ENCODE measurements around the gene GRIN3A.

The GRIN3A gene

DNA sequence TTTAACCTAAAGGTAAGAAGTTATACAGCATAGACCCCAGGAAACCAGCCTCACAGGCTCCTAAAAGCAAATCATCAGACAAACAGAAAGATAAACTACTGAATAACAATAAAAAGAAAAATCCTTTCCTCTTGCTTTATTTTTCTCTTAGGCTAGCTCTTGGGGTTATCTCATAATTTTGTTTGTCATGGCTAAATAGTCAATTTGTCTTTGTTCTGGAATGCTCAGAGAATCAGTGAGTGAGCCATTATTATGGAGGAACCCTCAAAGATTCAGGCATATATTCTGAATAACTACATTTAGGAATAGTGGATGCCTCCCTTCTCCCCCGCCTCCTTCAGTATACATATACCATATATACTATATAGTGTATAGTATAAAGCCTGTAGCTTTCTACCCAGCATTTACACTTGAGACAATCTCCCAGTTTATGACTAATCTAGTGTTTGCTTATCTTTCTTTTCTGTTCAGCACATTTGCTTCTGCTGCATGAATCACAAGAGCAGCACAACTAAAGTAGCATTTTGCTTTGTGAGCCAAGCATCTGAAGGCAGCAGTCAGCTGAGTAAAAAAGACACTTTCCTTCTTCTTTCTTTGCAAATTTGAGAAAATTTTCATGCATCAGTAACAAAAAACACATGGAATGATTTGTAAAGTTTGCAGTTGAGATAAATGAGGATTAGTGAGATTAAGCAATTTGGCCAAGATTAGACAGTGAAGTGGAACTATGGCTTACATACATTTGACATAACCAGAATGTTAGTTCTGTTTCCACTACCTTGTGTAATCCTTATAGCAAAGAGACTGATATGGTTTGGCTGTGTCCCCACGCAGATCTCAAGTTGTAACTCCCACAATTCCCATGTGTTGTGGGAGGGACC, 98.4 kb downstream of the GRIN3A start:
- Histone ChIP-seq H3K36me3 (no peaks in the 10 kb centered on the region), H3K27ac (no peak overlapping the region), H3K4me3 (ENCODE audit: low read depth, low read length) (no peak overlapping the region), H3K9me3 (ENCODE audit: severe bottlenecking) (peaks cover 3% of the 10 kb centered on the region), H3K27me3 (ENCODE audit: insufficient read depth, low read depth, severe bottlenecking) (no peaks in the 10 kb centered on the region)
- TF ChIP-seq, protein P1, sequence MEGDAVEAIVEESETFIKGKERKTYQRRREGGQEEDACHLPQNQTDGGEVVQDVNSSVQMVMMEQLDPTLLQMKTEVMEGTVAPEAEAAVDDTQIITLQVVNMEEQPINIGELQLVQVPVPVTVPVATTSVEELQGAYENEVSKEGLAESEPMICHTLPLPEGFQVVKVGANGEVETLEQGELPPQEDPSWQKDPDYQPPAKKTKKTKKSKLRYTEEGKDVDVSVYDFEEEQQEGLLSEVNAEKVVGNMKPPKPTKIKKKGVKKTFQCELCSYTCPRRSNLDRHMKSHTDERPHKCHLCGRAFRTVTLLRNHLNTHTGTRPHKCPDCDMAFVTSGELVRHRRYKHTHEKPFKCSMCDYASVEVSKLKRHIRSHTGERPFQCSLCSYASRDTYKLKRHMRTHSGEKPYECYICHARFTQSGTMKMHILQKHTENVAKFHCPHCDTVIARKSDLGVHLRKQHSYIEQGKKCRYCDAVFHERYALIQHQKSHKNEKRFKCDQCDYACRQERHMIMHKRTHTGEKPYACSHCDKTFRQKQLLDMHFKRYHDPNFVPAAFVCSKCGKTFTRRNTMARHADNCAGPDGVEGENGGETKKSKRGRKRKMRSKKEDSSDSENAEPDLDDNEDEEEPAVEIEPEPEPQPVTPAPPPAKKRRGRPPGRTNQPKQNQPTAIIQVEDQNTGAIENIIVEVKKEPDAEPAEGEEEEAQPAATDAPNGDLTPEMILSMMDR (IDR thresholded peaks at IDR 0.05; ENCODE audit: low read depth, low read length), result no peak
- DNase-seq, result no peak

DNA sequence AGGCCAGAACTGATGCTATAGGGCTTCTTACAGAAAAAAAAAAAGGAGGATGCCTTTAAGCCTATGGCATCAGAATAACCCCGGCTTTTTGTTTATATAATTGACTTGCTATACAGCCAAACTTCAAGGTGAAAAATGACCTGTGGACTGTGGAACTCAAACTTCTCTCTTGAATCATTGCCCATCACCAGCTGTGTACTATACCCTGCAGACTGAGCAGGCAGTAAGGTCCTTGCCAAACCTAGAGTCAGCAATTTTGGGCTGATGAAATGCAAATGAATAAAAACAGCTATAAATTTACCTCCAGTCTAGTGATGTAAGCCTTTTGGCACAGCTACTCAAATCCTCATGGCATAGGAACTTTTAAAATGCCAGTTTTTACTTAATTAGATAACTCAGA, 99.1 kb downstream of the GRIN3A start:
- Histone ChIP-seq H3K36me3 (no peaks in the 10 kb centered on the region), H3K9me3 (ENCODE audit: severe bottlenecking) (peaks cover 3% of the 10 kb centered on the region), H3K4me3 (ENCODE audit: low read depth, low read length) (no peak overlapping the region), H3K27me3 (ENCODE audit: insufficient read depth, low read depth, severe bottlenecking) (no peaks in the 10 kb centered on the region), H3K27ac (no peak overlapping the region)
- TF ChIP-seq, protein P1 (IDR thresholded peaks at IDR 0.05; ENCODE audit: low read depth, low read length), result no peak
- no peak for DNase-seq

DNA sequence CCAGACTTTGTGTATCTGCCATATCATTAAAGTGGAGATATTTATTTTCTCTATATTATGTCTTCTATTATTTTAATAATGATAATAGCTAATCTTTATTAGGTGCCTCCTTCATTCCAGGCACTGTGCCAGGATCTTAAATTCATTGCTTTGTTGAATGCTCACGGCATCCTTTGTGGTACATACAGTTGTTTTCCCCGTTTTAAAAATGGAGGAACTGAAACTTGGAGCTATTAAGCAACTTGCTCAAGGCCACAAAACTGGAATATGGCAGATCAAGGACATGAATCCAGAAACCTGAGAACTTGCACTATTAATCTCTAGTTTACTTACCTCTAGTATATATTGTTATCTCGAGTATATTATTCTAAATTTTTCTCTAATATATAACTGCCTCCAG, 102.2 kb downstream of the GRIN3A start:
- Histone ChIP-seq H3K27ac (no peak overlapping the region), H3K27me3 (ENCODE audit: insufficient read depth, low read depth, severe bottlenecking) (no peaks in the 10 kb centered on the region), H3K36me3 (no peaks in the 10 kb centered on the region), H3K4me3 (ENCODE audit: low read depth, low read length) (no peak overlapping the region), H3K9me3 (ENCODE audit: severe bottlenecking) (no peaks in the 10 kb centered on the region)
- no peak for DNase-seq
- TF ChIP-seq, protein P1 (IDR thresholded peaks at IDR 0.05; ENCODE audit: low read depth, low read length), result no peak

DNA sequence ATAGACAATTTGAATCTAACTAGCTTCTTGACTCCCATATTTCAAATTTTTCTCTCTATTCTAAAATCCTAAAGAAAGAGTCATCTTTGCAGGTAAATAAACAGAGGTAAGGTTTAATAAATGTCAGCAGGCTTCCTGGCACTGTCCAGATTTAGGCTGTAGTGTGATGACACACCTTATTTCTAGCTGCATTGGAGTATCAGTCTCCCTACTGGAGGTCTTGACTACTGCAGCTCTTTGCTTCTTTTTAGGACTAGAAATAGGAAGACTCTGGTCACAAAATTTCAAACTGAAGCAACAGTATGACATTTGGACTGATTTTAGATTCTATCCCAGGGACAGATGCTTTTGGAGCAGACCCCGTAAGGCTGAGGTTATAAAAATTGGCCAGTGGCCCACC, 103.0 kb downstream of the GRIN3A start:
- TF ChIP-seq, protein P1 (IDR thresholded peaks at IDR 0.05; ENCODE audit: low read depth, low read length), result no peak
- no peak for DNase-seq
- H3K4me3 ChIP-seq (ENCODE audit: low read depth, low read length), result no peak overlapping the region
- no peaks in the 10 kb centered on the region for H3K9me3 ChIP-seq (ENCODE audit: severe bottlenecking)
- H3K27ac ChIP-seq, result no peak overlapping the region
- H3K27me3 ChIP-seq (ENCODE audit: insufficient read depth, low read depth, severe bottlenecking), result no peaks in the 10 kb centered on the region
- no peaks in the 10 kb centered on the region for H3K36me3 ChIP-seq

DNA sequence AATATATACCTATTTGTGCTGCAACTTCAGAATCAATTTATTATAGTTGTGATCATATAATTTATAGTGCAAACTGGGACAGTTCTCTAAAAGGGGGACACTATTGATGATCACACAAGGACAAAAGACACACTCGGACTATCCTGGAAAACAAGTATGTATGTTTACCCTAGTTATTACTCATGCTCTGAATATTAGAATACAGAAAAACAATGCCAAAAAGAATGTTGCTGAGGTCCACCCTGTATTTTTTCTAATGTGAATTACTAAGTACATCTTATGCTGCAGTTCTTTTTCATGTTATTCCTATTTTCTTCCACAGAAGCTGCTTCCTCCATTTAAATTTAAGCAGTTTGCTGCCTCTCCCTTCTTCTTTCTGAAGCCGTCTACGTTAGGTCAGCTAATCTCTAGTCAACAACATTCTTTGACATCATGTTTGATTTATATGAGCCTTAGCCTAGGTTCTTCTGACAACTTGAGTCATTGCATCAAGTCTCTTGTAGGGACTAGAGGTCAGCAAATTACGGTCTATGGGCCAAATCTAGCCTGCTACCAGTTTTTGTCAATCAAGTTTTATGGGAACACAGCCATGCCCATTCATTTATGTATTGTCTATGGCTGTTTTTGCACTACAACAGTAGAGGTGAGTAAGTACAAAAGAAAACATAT, 103.6 kb downstream of the GRIN3A start:
- Histone ChIP-seq H3K27ac (no peak overlapping the region), H3K9me3 (ENCODE audit: severe bottlenecking) (no peaks in the 10 kb centered on the region), H3K27me3 (ENCODE audit: insufficient read depth, low read depth, severe bottlenecking) (no peaks in the 10 kb centered on the region), H3K36me3 (no peaks in the 10 kb centered on the region), H3K4me3 (ENCODE audit: low read depth, low read length) (no peak overlapping the region)
- DNase-seq, result no peak
- TF ChIP-seq, protein P1 (IDR thresholded peaks at IDR 0.05; ENCODE audit: low read depth, low read length), result no peak

Measured in WERI-Rb-1 (cell line).